Kasumi-1 (cell line): ENCODE results near the gene GLIS1.

ENCODE experiments used
- DNase-seq, 2 experiments: peaks; one replicate each; lab custom pipeline; 2025; lab: John Stamatoyannopoulos, UW

The GLIS1 gene

DNA sequence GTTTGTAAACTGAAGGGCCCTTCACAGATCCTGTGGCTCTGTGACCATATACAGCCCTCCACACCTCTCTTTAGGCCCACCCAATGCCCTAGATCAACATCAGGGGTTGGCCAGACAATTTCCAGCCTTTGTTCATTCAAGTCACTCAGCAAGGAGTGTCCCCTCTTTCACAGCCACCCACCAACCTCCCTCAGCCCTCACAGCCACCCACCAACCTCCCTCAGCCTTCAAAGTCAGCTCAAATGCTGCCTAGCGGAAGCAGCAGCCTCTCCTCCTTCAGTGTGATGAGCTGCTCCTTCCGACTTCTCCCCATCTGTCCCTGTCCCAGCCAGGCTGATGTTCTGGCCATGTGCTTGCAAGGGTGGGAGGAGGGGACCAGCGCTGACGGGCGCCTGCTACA lies 208.4 kb downstream of the GLIS1 start:
- no peak for DNase-seq

DNA sequence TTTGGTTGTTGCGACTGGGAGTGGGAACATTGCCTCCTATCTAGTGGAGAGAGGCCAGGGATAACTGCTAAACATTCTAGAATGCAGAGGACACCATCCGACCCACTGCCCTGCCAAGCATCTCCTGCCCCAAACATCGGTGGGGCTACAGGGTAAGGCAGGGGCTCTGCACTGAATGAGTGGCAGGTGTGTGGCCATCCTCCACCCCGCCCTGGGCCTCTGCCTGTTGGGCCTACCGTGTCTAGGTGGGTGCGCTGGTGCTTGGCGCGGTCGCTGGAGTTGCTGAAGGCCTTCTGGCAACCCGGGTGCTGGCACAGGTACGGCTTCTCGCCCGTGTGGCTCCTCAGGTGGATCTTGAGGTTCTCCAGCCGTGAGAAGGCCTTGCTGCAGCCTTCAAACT lies 209.4 kb downstream of the GLIS1 start:
- DNase-seq, result no peak

DNA sequence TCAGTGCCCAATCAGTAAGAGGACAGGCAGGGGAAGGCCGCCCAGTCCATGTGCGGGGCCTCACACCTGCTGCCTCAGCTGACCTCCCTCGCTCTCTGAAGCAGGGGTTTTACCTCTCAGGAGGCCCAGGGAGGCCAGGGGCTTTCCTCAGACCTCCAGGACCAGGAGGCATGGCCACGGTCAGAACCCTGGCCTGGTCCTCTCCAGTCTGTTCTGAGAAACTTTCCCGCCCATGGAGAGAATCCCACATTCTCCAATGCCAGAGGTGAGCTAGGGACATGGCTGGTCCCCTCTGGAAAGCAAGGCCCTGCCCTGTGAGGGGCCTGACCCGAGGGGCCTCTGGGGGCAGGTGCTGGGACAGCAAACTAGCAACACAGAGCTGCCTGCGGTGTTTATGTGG lies 211.6 kb downstream of the GLIS1 start:
- DNase-seq, result no peak

DNA sequence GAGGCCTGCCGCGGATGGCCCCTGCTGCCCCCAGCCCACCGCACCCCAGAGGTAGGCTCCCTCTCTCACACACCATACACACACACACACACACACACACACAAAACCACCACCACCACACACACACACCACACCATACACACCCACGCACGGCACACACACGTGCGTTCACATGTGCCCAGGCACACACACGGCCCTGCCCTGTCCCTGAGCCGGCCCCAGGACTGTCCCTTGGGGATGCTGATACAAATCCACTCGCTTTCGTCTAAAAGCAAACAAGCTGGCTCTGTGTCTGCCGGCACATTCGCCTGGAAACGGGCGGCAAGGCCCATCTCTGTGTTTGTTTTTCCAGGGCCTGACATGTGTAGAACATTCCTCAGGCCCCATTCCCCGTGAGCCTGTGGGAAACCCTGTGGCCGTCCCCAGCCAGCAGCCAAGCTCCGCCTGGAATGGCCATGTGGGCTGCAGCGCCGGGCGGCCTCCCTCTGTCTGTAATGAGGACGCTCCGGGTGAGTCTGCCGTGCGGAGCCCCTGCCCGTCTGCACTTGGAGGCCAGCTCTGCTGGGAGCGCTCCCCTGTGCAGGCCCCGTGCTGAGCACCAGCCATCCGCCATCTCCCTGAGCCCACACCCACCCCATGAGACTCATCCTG lies 212.4 kb downstream of the GLIS1 start:
- no peak for DNase-seq

DNA sequence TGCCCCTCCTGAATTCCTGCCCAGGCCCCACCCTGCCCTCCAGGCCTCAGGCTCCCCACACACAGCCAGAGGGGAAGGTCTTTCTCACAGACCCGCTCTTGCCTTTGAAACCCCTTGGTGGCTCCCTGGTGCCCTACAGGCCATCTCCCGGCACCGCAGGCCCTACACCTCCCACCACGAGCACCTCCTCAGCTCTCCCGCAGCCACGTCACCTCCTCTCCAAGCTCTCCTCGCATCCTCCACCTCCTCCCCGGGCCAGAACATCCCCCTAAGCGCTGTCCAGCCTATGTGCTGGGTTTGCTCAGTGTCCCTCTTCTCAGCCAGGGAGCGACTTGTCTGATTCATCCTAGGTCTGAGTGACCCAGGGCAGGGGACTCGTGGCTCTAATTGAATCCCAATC lies 213.4 kb downstream of the GLIS1 start:
- DNase-seq, result no peak

DNA sequence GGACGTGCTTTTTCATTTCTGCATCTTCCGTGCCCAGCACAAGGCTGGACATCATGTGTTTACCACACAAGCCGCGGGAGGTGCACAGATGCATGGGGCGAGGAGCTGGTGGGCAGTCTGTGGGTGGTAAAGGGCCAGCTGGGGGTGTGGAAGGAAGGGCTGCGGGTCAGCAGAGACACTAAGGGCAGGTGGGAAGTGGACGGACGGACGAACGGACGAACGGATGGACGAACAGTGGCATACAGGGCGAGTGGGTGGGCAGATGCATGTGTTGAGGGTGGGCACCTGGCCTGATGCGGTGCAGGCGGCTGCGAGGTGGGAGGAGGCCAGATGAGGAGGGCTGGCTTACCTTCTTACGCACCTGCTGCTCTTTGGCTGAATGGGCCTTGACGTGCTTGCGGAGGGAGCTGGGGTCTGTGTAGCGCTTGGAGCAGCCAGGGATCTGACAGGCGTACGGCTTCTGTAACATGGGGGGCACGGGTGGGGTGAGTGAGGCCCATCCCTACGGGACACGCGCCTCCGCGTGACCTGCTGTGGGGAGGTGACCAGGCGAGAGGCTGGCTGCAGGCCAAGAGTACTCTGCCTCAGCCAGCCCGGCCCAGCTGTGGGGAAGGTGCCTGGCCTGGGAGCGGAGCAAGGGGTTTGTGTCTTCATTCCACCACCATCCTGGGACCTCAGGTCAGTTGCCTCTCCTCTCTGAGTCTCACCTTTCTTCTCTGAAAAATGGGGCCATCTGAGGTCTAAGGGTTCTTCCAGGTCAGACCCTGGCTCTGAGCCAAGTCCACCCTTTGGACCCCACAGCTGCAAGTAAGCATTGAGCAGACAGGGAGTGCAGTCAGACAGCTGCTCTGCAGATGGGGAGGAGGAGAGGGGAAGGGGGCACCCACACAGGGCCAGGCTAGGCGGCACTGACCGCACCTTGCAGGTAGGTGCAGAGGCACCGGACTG lies 214.3 kb downstream of the GLIS1 start:
- DNase-seq, result no peak

DNA sequence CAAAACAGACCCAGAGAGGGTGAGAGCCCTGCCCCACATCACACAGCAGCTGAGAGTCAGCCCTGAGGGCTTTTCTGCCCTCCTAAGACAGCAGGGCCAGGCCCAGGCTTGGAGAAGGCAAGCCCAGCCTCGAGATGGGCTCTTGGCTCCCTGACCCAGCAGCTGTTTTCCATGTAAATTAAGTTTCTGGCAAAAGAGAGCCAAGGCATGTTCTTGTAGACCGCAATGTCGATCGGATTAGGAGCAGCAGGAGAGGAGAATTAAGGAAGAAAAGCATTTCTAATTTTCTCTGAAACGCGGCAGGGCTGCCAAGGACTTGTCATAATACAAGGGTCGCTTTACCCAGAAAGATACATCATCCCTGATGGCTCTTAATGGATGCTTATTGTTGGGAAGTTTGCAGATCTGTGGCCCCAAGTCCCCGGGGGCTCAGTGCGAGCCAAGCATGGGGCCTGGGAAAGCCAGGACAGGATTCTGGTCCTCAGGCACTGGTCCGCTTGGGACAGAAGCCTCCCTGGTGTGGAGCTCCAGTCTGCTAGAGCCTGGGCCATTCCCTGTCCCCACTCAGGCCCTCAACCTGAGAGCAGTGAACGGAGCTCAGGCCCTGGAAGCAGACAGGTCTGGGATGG lies 216.9 kb downstream of the GLIS1 start:
- no peak for DNase-seq

DNA sequence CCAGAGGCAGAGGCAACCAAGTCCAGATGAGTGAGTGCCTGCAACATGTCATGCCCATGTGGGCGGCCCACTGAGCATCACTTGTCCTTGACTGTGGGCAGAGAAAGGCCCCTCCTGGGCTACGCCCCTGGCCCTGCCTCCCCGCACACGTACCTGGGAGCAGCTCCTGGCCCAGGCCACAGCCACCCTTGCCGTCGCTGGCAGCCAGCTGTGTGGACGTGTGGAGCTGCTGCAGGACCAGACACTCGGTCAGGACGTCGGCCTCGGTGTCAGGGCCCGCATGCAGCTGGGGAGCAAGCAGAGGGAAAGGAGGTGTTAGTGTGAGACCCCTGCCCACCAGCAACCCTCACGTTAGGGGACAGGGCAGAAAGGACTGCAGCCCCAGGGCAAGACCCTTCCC lies 218.5 kb downstream of the GLIS1 start:
- no peak for DNase-seq

DNA sequence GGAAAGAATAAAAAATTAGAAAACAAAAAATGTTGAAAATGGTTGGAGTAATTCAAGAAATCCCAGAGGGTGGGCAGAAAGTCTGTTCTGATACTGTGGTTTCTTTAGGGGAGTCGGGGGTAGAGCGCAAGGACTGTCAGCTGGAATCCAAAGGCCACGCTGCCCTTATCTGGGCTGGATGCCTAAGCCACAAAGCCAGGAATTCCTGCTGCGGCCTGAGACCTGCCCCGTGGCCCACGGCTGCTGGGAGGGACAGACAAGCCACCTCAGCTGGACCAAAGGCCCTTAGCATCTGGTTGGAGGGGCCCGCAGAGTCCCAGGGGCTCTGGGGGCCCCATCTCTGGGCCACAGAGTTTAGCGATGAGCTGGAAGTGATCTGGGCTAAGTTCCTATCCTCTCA lies 219.5 kb downstream of the GLIS1 start:
- no peak for DNase-seq

DNA sequence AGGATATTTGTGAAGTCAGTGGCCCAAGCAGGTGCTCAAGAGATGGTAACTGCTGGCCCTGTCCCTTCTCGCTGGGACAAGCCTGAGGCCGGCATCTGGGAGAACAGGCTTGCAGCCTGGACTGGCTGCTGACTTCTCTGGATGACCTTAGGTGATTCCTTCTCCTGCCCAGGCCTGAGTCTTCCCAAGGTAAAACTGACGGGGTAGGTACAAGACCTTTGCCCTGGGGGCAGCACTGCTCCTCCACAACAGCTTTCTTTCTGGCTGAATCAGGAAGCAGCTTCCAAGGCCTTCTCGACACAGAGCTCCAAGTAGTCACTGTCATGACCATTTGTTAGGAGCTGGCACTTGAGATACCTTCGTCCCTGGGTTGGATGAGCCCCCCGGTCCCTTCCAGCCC lies 220.2 kb downstream of the GLIS1 start:
- no peak for DNase-seq

DNA sequence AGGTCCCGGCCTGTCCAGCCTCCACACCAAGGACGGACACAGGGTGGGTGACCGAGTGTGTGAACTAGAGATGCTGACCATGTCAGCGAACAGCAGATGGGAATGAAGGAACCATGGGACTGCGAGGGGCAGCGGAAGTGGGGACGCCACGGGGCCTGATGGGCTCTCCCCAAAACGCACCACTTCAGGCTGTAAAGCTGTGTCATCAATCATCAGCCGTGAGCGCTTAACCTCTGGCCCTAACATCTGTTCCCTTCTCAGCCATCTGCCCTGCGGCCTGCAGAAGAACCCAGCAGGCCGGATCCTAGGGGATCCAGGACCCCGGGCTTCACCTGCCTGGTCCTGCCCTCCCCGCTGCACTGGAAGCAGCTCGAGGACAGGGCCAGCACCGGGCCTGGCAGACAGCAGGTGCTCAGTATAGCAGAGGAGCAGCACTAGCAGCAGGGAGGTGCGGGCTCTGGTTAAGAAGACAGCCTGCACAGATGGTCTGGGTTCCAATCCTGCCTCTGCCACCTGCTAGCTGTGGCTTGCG lies 221.1 kb downstream of the GLIS1 start:
- DNase-seq, result no peak

DNA sequence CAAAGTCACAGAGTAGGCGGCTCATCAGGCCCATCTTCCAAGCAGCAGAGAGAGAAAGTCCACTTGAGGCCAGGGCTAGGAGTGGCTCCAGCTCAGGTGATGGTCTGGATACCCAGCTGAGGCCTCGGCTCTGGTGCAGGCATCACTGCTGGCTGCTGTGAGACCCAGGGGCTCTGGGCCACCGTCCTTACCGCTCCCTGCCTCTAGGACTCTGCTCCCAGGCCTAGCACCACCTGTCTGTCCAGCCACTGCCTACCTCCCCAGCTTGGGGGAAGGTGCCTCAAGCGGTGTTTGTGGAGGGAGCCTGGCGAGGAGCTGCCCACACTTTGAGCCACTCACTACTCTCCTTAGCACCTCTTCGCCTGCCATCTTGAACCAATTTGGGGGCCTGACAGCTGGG lies 221.9 kb downstream of the GLIS1 start:
- DNase-seq, result no peak

DNA sequence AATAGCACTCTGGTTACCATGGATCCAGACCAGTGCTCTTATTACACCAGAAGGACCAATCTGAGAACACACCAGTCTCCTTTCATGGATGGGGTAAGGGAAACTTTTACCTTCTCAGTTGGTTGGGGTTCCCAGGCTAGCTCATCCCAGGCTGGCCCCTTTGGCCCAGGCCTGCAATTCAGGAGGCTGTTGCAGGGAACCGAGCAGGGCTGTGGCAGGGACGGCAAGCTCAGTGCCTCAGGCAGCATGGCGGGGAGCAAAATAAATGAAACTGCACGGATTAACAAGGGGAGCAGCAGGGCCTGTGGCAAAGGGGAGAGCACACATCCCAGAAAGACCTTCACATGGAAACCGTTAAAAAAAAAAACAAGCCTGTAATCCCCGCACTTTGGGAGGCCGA lies 222.8 kb downstream of the GLIS1 start:
- no peak for DNase-seq

DNA sequence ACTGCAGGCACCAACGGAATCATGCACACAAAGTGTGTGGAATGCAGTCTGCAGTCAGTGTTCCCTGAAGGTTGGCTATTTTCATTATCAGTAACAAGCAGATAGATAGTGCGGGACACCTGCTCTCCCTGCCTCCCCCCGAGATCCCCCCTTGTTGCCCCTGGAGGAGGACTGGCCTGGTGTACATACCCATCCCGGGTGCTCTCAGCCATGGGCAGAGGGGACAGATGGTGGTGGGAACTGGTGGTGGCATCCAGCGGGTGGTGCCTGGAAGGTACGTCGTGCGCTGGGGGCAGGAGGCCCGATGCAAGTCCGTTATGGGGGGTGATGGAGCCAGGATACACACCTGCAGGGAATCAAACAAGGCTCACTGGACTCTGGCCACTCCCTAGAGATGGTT lies 224.5 kb downstream of the GLIS1 start:
- DNase-seq, result no peak

DNA sequence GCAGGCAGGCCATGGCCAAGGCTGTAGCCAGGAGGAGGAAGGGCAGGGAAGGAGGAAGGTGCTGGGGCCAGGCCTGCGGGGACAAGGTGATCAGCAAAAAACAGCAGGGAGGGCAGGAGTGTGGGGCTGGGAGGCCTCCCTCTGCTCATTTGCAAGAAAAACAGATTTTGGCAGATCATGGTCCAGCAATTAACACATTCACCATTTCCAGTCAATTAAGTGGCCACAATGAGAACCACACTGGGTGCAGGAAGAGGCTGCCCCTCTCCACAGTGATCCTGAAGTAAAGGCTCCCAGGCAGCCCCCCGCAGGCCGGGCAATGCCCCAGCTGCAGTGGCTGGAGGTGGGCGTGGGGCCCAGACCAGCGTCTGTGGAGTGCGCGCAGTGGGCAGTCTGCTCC lies 225.1 kb downstream of the GLIS1 start:
- DNase-seq, result no peak

DNA sequence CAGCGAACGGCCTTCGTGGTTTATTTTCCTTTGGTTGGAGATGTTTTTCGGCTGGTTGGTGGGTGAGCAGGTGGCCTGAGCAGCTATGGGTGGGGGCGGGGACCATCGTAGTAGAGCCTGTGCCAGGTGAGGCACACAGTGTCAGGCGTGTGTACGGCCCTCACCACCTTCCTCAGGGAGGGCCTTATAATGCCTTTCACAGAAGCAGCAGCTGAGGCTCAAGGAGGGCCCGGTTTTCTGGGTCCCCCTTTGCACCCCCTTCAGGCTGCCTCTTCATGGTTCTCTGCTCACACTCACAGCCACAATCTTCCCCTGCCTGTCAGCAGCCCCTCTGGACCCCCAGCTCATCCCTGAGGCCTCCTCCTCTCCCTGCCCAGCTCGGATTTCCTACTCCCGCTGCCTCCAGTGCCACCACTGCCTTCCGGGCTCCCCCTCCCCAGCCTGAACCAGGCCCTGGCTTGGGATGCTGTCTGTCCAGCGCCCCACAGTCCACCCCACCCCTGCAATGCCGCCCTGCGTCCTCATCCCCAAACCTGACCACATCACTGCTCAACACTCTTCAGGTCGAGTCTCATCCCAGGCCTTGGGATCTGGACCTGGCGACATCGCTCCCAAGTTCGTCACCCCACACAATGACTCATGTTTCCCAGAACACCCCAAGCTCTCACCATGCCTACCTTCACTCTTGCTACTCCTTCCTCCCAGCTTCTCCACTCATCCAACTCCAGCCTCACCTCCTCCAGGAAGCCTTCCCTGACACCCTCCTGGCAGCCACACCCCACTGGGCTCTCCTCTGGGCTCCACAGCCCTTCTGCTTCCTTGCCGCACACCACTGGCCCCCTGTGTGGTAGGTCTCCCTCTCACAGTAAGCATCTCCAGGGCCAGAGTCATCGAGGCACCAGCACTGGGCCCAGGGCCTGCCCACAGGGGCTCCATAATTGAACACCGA lies 225.9 kb downstream of the GLIS1 start:
- DNase-seq, result no peak

DNA sequence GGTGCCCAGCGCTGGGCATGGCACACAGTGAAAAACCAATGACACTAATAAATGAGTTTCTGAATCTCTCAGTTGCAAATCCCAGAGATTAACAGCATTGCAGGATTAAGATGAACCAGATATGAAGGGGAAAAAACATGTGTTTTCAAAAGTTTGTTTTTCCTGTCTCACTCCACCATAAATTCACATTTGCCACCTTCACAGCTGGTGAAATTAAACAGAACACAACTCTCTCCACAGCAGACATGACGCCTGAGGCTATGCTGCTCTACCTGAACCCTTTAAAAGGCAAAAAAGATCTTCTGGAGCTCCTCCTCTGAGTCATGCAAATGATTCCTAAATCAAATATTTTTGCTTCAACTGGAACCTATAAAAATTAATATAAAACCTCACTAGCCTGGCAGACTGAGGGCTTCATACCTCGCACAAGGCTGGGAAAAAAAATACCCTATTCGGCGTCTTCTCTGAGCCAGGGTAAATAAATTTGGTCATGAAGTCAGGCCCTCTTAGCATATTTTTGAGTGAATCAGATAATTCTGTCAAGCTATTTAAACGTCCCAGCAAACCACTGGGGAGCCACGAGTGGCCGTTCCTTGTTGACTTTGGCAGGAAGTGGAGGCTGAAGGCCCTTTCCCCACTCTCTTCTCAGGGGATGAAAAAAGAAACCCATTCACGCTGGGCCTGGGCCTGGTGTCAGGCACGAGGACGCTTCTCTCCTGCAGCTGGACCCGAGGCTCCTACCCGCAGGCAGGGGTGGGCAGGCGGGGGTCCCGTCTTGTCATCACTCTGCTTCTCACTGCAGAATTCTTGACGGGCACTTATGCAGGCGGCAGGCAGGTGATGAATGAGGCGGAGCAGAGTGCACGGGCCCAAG lies 226.8 kb downstream of the GLIS1 start:
- DNase-seq, result no peak

DNA sequence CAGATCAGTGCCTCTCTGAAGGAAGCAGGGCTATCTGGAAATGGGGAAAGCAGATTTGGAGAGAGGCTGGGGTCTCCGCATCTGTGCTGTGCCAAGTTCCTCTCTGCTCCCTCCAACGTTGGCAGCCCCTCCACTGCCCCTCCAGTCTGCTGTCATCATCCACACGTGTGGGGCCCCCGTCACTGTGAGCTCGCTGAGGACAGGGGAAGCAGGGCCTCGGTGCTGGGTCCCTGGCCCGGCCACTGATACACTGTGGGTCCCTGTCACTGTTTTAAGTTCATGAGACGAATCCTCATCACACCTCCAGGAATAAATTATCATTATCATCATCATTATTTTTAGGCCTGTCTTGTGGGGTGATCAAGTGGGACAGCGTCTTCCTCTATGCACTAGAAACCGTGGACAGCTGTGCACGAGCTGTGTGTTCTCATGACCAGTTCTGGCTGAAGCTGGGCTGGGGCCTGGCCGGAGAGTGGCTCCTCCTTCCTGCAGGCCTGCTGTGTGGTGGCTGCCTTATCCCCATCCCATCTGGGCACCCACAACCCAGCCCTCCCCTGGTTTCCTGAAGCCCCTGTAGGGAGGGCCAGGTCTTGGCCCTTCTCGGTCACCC lies 227.5 kb downstream of the GLIS1 start:
- no peak for DNase-seq

DNA sequence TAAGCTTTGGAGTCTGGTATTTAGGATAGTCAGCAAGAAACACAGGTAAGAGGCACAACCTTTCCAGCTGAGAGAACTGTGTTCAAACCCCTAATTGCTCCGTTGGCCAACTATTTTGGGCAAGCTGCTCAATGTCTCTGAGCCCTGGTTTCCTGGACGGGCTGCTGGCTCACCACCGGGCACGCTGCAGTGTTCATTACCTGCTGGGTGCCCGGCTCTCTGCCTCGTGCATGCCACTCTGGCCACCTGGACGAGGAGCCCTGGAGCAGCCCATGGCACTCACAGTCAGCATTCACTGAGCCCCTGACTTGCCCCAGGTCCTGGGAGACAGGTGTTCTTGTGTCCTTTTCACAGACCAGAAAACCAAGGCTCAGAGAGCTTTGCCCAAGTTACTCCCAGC lies 228.7 kb downstream of the GLIS1 start:
- no peak for DNase-seq

DNA sequence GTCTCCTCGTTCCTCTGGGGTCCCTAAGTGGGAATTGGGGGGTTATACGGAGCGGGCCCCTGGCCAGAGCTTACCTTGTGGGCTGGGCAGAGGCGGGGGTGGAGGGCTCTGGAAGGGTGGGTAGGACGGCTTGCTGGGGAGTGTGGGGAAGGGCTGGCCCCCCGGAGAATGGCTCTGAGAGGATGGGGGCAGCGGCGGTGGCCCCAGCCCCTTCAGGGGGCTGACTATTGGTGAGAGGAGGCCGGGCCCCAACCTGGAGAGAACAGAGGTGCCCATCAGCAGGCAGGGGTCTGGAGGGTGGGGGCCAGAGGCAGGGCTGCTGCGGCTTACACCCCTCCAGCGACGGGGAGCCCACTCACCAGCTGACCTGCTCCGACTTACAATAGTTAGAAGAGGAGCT lies 229.2 kb downstream of the GLIS1 start:
- DNase-seq, result no peak
